IPS DF 4.7 (cell line): ENCODE measurements around the gene GORASP1.
"Not testable (repeated sequence)": the region's sequence is repeated elsewhere in the genome, so short reads cannot be mapped to it uniquely, and the experiment has no call there.

ENCODE experiments used
- DNase-seq: peaks from one replicate; pipeline ENCODE4 v3.0.0-alpha.2; 2013; ENCODE audit warnings: low spot score; ENCODE audit errors: extremely low read depth

Gene GORASP1

DNA sequence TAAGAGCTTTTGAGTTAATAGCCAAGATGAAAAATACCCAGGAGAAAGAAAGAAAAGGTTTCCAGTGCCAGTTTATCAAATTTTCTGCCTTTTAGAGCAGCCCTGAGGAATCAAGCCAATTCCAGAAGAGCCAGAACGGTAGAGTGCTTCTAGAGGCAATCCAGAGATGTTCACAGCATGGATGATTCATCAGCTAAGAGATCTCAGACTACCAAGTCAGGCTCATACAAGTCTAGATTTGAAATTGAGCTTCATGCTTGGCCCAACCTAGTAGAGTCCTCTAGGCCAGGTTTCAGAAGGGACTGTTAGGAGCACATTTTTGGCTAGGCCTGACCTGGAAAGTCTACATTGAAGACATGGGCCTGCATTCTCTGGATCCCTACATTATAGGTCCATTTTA lies 40.1 kb downstream of the GORASP1 start:
- DNase-seq, result no peak

- DNase-seq, result no peak
These were observed 42.2 kb downstream of the GORASP1 start for GRCh38 chr3:39065197-39065596.

GRCh38 chr3:39064646-39065045 lies 42.8 kb downstream of the GORASP1 start:
- no peak for DNase-seq

DNA sequence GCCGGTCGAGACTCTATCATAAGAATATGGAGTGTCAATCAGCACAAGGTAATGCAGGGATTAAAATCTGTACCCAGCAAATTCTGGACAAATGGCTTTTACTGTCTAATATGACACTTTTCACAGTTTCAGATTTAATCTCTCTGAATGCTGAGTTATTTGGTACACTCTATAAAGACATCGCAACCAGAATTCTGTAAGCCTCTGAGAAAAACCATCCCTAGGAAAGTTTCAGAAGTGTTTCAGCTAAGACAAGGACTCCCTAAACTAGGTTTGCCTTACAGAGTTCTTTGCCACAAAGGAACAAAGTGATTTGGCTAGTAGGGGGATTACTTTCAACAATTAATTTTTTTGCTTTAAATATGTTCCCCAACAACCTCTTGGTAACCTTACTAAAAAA lies 44.3 kb downstream of the GORASP1 start:
- DNase-seq, result no peak

DNA sequence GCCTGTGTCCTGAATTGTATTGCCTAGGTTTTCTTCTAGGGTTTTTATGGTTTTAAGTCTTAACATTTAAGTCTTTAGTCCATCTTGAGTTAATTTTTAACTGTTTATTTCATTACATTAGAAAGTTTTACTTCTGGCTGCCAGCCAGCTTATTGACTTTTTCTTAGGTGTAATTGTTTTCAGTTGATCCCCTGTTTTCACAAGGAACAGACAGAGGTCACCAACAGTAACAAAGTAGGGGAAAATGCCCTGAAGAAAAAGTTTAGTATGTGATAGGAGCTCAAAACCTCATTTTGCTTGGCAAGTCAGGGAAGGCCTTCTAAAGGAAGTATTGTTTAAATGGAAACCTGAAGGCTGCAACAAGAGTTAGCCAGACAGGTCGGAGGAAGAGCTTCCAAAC lies 45.2 kb downstream of the GORASP1 start:
- no peak for DNase-seq

GRCh38 chr3:39061228-39061627 lies 46.2 kb downstream of the GORASP1 start:
- DNase-seq, result not testable (repeated sequence)

DNA sequence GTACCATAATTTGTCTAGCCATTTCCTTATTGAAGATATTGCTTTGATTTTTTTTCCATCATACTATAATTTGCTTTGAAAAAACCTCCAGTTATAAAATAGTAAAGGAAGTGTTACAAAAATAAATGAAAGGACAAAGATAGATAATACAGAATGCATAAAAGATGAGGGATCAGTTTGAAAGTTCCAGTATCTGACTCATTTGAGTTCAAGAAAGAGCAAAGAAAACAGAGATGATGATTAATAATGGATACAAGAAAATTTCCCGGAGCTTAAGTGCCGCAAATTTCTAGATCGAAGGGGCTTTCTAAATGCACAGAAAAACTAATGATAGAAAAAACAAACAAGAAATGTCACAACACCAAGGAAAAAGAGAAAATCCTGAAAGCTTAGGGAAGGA lies 51.3 kb downstream of the GORASP1 start:
- DNase-seq, result no peak

DNA sequence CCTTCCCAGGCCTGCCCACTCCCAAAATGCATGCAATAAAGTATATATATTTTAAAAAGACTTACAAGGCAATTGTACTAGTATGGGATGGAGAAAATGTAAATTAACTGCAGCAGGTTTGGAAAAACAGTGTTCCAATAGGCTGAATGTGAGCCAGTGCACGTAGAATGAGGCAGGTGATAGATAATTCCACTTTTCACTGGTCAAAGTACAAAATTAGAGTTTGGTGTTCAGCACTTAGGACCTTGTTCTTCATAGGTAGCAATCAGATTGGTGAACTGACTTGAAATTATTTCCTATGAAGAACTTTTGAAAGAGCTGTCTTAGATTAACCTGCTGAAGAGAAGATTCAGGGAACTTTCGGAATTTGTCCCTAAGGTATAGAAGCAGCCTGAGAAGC lies 53.7 kb downstream of the GORASP1 start:
- DNase-seq, result no peak

GRCh38 chr3:39052583-39052982 lies 54.8 kb downstream of the GORASP1 start:
- no peak for DNase-seq

DNA sequence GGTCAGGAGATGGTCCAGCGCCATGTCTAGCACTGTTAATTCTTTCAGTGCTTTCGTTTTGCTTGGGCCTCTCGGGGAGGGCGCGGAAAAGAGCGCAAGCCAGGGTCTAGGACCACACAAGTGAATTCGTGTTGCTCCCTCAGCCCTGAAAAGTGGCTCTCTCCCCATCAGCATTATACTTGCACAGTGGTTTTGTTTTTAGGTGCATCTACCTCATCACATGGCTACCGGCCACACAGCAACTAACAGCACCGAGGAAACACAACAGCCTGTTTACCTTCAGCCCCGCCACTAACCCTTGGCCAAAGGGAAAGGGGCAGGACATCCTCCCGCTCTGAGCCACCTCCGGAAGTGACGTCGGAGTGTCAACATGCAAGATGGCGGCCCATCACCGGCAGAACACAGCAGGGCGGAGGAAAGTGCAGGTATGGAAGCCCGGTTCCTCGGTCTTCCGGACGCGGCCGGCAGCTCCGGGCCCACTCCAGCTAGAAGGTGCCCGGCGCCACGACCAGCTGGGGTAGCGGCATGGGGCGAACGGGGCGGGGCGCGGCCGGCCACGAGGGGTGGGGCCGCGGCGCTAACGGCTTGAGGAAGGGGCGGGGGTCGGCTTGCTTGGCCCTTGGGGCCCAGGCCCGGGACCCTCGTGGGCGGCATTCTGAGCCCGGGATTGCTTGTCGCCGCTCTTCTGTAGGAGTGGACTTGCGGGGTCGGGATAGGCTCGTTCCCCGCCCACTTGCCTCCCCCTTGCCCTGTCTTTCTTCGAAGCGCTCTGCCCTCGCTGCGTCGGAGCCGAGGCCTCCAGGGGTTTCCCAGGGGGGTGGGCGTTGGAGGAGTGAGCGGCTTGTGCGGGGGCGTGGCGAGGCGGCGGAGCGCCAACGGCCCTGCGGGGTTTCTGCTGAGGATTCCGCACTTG lies 55.5 kb downstream of the GORASP1 start, which contains the start of the genes SCN11A and WDR48:
SCN11A (minus strand) TSS at position 296 of the 913 bp plus-strand sequence. CDS start 101,582 bp downstream, outside the sequence.
WDR48 (plus strand) TSS at position 368 of the 913 bp plus-strand sequence; CDS start at position 378, 10 bp downstream.
- peak; percentile 82 for DNase-seq

GRCh38 chr3:39050029-39050428 lies 57.4 kb downstream of the GORASP1 start:
- DNase-seq, result no peak
